HepG2 (cell line): ENCODE data around the gene SMIM13. TPM values are rescaled to one million over a fixed set of nuclear protein-coding genes. Genes with fewer than 3 reads are reported as not detected.

Experiments
- BRCA1 ChIP-seq: sonication (generic); formaldehyde crosslinking; IDR thresholded peaks from 2 replicates; pipeline ENCODE4 v1.4.0; 2020; ENCODE audit warnings: missing genetic modification reagents
- DMAP1 ChIP-seq: IDR thresholded peaks from 2 replicates; pipeline ENCODE4 v1.6.1; 2016
- DNMT1 ChIP-seq: sonication (generic); formaldehyde crosslinking; IDR thresholded peaks from 2 replicates; pipeline ENCODE4 v1.5.1; 2020; ENCODE audit warnings: mild to moderate bottlenecking, missing genetic modification reagents
- HNF1A ChIP-seq, 2 experiments: sonication (generic) in 1 of 2; formaldehyde crosslinking in 1 of 2; IDR thresholded peaks; 2 replicates each; pipeline versions ENCODE4 v1.4.0 to v1.6.1; 2016 to 2020; ENCODE audit warnings: borderline replicate concordance in 1 of 2, low read depth in 1 of 2, mild to moderate bottlenecking in 1 of 2, missing genetic modification reagents in 1 of 2
- MAFK ChIP-seq, 2 experiments: IDR thresholded peaks in 1 of 2; conservative IDR thresholded peaks in 1 of 2; 2 replicates each; pipeline ENCODE4 v1.6.1; 2011; ENCODE audit warnings: improper control_type of control experiment in 2 of 2, low read length in 2 of 2
- NFYC ChIP-seq: IDR thresholded peaks from 2 replicates; pipeline ENCODE4 v1.6.1; 2016; ENCODE audit warnings: missing genetic modification reagents, missing compliant biosample characterization
- RBAK ChIP-seq: sonication (generic); formaldehyde crosslinking; IDR thresholded peaks from 2 replicates; pipeline ENCODE4 v1.5.1; 2020; ENCODE audit warnings: mild to moderate bottlenecking, missing genetic modification reagents
- RFX1 ChIP-seq: fragments of 450-650 bp; IDR thresholded peaks from 2 replicates; pipeline ENCODE4 v1.6.1; 2017
- SRSF1 ChIP-seq: fragments of 200-400 bp; formaldehyde crosslinking; optimal IDR thresholded peaks from 2 replicates; pipeline ENCODE3; 2017; ENCODE audit warnings: mild to moderate bottlenecking, low read depth, low read length, moderate library complexity
- ZKSCAN1 ChIP-seq: fragments of 150-350 bp; IDR thresholded peaks from 2 replicates; pipeline ENCODE4 v1.6.1; 2014; ENCODE audit warnings: low read length
- ZNF253 ChIP-seq: sonication (generic); formaldehyde crosslinking; IDR thresholded peaks from 2 replicates; pipeline ENCODE4 v1.8.0; 2022; ENCODE audit warnings: mild to moderate bottlenecking, missing genetic modification reagents, borderline replicate concordance
- ZNF530 ChIP-seq: sonication (generic); formaldehyde crosslinking; IDR thresholded peaks from 2 replicates; pipeline ENCODE4 v1.5.0; 2020; ENCODE audit warnings: low read depth, mild to moderate bottlenecking, missing genetic modification reagents
- ZNF546 ChIP-seq: sonication (generic); formaldehyde crosslinking; conservative IDR thresholded peaks from 2 replicates; pipeline ENCODE4 v1.8.1; 2023; ENCODE audit warnings: mild to moderate bottlenecking, missing genetic modification reagents
- ZNF891 ChIP-seq: sonication (generic); formaldehyde crosslinking; IDR thresholded peaks from 2 replicates; pipeline ENCODE4 v1.5.0; 2020; ENCODE audit warnings: mild to moderate bottlenecking, missing genetic modification reagents
- polyA plus RNA-seq, 8 experiments: library from polyadenylated mRNA; depleted of rRNA in 3 of 8; stranded (reverse) in 7 of 8; unstranded in 1 of 8; fragments of >200 nt; fragmentation: Illumina TruSeq in 4 of 8; extraction: Trizol in 4 of 8; gene quantifications; 2 replicates each; pipeline versions ENCODE4 v1.2.1 to v1.2.3, GENCODE V29; 2011 to 2016; ENCODE audit warnings: low read depth in 4 of 8, missing spikeins in 1 of 8, mixed read lengths in 1 of 8; ENCODE audit not compliant: insufficient read depth in 1 of 8
- total RNA-seq, 5 experiments: library from RNA; depleted of rRNA; stranded (reverse); fragments of >200 nt; fragmentation: Illumina TruSeq; extraction: Trizol; gene quantifications; 2 replicates each; pipeline ENCODE4 v1.2.3, GENCODE V29; 2016; ENCODE audit warnings: low read depth in 1 of 5
- TF ChIP-seq, protein P1 (sequence below): sonication (generic); formaldehyde crosslinking; IDR thresholded peaks from 2 replicates; pipeline ENCODE4 v1.9.0; 2021; ENCODE audit warnings: mild to moderate bottlenecking, missing genetic modification reagents
- TF ChIP-seq, protein P2 (sequence below): sonication (generic); formaldehyde crosslinking; IDR thresholded peaks from 2 replicates; pipeline ENCODE4 v1.5.0; 2020; ENCODE audit warnings: missing genetic modification reagents
- TF ChIP-seq, protein P3 (sequence below): fragments of 450-650 bp; IDR thresholded peaks from 2 replicates; pipeline ENCODE4 v1.6.1; 2017; ENCODE audit warnings: mild to moderate bottlenecking

The SMIM13 gene
- total and polyA plus RNA-seq, 2 of the 13 experiments (the other 11 are each of a cell fraction or from before 2014, with no cell fraction given), result 2.7 to 10.2 TPM

DNA sequence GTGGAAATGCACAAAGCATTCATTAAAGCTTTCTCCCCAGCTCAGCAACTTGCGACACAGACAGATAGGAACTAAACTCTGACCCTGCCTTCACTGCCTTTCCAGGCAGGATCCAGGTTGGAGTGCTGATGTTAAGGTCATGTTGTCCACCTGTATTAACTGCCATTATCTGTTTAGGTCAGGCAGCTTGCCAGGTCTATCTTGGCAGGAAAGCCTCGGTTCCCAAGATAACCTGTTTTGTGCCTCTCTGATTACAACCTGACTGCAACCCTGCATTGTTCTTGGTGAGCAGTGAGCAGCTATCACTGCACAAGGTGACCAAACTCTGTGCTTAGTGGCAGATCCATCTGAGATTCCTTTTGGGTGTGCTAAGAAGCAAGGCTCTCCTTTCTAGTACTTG is 26.3 kb upstream of the SMIM13 start (continued):
- TF ChIP-seq NFYC (CRISPR knock-in tag), result no peak
- no peak for TF ChIP-seq ZNF253 (CRISPR knock-in tag)
- TF ChIP-seq SRSF1, result no peak
- TF ChIP-seq, protein P1, sequence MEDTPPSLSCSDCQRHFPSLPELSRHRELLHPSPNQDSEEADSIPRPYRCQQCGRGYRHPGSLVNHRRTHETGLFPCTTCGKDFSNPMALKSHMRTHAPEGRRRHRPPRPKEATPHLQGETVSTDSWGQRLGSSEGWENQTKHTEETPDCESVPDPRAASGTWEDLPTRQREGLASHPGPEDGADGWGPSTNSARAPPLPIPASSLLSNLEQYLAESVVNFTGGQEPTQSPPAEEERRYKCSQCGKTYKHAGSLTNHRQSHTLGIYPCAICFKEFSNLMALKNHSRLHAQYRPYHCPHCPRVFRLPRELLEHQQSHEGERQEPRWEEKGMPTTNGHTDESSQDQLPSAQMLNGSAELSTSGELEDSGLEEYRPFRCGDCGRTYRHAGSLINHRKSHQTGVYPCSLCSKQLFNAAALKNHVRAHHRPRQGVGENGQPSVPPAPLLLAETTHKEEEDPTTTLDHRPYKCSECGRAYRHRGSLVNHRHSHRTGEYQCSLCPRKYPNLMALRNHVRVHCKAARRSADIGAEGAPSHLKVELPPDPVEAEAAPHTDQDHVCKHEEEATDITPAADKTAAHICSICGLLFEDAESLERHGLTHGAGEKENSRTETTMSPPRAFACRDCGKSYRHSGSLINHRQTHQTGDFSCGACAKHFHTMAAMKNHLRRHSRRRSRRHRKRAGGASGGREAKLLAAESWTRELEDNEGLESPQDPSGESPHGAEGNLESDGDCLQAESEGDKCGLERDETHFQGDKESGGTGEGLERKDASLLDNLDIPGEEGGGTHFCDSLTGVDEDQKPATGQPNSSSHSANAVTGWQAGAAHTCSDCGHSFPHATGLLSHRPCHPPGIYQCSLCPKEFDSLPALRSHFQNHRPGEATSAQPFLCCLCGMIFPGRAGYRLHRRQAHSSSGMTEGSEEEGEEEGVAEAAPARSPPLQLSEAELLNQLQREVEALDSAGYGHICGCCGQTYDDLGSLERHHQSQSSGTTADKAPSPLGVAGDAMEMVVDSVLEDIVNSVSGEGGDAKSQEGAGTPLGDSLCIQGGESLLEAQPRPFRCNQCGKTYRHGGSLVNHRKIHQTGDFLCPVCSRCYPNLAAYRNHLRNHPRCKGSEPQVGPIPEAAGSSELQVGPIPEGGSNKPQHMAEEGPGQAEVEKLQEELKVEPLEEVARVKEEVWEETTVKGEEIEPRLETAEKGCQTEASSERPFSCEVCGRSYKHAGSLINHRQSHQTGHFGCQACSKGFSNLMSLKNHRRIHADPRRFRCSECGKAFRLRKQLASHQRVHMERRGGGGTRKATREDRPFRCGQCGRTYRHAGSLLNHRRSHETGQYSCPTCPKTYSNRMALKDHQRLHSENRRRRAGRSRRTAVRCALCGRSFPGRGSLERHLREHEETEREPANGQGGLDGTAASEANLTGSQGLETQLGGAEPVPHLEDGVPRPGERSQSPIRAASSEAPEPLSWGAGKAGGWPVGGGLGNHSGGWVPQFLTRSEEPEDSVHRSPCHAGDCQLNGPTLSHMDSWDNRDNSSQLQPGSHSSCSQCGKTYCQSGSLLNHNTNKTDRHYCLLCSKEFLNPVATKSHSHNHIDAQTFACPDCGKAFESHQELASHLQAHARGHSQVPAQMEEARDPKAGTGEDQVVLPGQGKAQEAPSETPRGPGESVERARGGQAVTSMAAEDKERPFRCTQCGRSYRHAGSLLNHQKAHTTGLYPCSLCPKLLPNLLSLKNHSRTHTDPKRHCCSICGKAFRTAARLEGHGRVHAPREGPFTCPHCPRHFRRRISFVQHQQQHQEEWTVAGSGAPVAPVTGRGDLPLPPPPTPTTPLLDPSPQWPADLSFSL (CRISPR knock-in tag), result no peak
- TF ChIP-seq, protein P2, sequence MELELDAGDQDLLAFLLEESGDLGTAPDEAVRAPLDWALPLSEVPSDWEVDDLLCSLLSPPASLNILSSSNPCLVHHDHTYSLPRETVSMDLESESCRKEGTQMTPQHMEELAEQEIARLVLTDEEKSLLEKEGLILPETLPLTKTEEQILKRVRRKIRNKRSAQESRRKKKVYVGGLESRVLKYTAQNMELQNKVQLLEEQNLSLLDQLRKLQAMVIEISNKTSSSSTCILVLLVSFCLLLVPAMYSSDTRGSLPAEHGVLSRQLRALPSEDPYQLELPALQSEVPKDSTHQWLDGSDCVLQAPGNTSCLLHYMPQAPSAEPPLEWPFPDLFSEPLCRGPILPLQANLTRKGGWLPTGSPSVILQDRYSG (CRISPR knock-in tag), result no peak
- no peak for TF ChIP-seq ZNF530 (CRISPR knock-in tag)
- no peak for TF ChIP-seq HNF1A (IDR thresholded peaks at IDR 0.05; ENCODE audit: low read depth)
- no peak; the same call in 1 of the 2 replicates for TF ChIP-seq HNF1A (CRISPR knock-in tag; IDR thresholded peaks at IDR 0.05; ENCODE audit: borderline replicate concordance)
- TF ChIP-seq DNMT1 (CRISPR knock-in tag), result no peak
- TF ChIP-seq, protein P3, sequence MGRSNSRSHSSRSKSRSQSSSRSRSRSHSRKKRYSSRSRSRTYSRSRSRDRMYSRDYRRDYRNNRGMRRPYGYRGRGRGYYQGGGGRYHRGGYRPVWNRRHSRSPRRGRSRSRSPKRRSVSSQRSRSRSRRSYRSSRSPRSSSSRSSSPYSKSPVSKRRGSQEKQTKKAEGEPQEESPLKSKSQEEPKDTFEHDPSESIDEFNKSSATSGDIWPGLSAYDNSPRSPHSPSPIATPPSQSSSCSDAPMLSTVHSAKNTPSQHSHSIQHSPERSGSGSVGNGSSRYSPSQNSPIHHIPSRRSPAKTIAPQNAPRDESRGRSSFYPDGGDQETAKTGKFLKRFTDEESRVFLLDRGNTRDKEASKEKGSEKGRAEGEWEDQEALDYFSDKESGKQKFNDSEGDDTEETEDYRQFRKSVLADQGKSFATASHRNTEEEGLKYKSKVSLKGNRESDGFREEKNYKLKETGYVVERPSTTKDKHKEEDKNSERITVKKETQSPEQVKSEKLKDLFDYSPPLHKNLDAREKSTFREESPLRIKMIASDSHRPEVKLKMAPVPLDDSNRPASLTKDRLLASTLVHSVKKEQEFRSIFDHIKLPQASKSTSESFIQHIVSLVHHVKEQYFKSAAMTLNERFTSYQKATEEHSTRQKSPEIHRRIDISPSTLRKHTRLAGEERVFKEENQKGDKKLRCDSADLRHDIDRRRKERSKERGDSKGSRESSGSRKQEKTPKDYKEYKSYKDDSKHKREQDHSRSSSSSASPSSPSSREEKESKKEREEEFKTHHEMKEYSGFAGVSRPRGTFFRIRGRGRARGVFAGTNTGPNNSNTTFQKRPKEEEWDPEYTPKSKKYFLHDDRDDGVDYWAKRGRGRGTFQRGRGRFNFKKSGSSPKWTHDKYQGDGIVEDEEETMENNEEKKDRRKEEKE, result no peak
- no peak for TF ChIP-seq RBAK (CRISPR knock-in tag)
- TF ChIP-seq DMAP1 (CRISPR knock-in tag), result no peak
- TF ChIP-seq ZNF546 (CRISPR knock-in tag), result no peak
- no peak for TF ChIP-seq ZNF891 (CRISPR knock-in tag)
- no peak for TF ChIP-seq BRCA1 (CRISPR knock-in tag)
- no peak for TF ChIP-seq MAFK (conservative IDR thresholded peaks at IDR 0.05 in 1 of 2, IDR thresholded peaks at IDR 0.05 in 1 of 2; ENCODE audit: low read length in 2 of 2)
- TF ChIP-seq ZKSCAN1, result no peak
- no peak for TF ChIP-seq RFX1
